ENCODE results near the gene MNDA.

DNA sequence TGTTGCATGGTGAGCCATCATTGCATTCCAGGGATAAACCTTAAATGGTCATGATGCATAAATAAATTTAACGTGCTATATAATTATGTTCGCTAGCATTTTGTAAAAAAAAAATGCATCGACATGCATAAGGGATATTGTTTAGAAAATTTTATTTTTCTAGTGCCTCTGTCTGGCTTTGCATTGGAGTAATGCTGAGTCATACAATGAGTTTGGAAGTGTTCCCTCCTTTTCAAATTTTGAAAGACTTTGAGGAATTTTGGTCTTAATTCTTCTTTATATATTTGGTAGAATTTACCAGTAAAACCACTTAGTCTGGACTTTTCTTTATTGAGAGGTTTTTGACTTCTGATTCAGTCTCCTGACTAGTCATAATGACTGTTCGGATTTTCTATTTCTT lies 4.9 kb downstream of the MNDA start:
- TF ChIP-seq POLR2AphosphoS5 (IDR thresholded peaks at IDR 0.05; ENCODE audit: borderline replicate concordance, low read depth, low read length) (no peak), EZH2 (IDR thresholded peaks at IDR 0.05) (no peak)

All from SK-N-MC (cell line).